ENCODE results near the gene IGFBP4.

- TF ChIP-seq POLR2A (IDR thresholded peaks at IDR 0.05; ENCODE audit: low read depth, low read length), result no peak
- TF ChIP-seq POLR2AphosphoS5 (IDR thresholded peaks at IDR 0.05; ENCODE audit: low read depth, low read length), result no peak
- no peak for TF ChIP-seq TAF1 (IDR thresholded peaks at IDR 0.05; ENCODE audit: low read depth, low read length)
- TF ChIP-seq SPI1 (IDR thresholded peaks at IDR 0.05; ENCODE audit: low read depth, low read length), result no peak
- no peak for TF ChIP-seq PAX5 (IDR thresholded peaks at IDR 0.05; ENCODE audit: insufficient read depth, low read length, severe bottlenecking)
- no peak for TF ChIP-seq POU2F2 (IDR thresholded peaks at IDR 0.05; ENCODE audit: low read depth, low read length)
Measured at GRCh38 chr17:40448639-40449261, 5.5 kb downstream of the IGFBP4 start.

Measured in GM12891 (cell line).